ENCODE results near the gene HOPX. TPM values are rescaled to one million over a fixed set of nuclear protein-coding genes. Genes with fewer than 3 reads are reported as not detected.

The HOPX gene
- polyA plus RNA-seq, 2 donors, result 649 to 1,386 TPM

DNA sequence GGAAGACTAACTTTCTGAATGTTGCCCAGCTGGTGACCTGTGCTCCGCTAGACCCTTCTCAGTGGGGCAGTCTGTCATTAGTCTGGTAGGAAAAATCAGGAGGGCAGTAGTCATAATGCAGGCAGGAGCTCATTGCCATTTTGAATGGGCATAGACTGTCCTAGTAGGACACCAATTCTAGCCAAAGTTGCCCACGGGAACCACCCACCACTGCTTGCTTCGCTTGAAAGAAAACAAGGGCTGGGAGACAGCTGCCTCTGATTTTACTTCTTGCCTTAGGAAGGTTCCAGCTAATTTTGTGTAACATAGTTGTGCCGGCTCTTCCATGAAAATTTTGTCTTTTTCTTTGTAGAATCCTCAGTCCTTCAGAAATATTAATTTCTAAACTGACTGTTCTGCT lies 23.3 kb downstream of the HOPX start:
- no peak overlapping the region for H3K4me3 ChIP-seq (ENCODE audit: low read depth in 1 of 2, low read length in 2 of 2)
- 85 to 89% methylated on average over 4 of the region's 4 CpGs for WGBS, 2 donors
- no peaks in the 10 kb centered on the region for H3K27me3 ChIP-seq (ENCODE audit: control insufficient read depth in 1 of 2, insufficient read depth in 2 of 2, low read length in 2 of 2)
- no peaks in the 10 kb centered on the region for H3K36me3 ChIP-seq (ENCODE audit: control insufficient read depth in 2 of 2, insufficient read depth in 2 of 2, low read length in 1 of 2)
- H3K27ac ChIP-seq (ENCODE audit: low read depth in 2 of 2, low read length in 1 of 2), result no peak overlapping the region
- H3K9me3 ChIP-seq (ENCODE audit: control insufficient read depth in 2 of 2, insufficient read depth in 1 of 2, low read depth in 1 of 2, low read length in 1 of 2), result no peaks in the 10 kb centered on the region
- H3K4me1 ChIP-seq (ENCODE audit: control insufficient read depth in 2 of 2, insufficient read depth in 2 of 2, low read length in 1 of 2), result peaks cover 0 to 2% of the 10 kb centered on the region in 2 donors

DNA sequence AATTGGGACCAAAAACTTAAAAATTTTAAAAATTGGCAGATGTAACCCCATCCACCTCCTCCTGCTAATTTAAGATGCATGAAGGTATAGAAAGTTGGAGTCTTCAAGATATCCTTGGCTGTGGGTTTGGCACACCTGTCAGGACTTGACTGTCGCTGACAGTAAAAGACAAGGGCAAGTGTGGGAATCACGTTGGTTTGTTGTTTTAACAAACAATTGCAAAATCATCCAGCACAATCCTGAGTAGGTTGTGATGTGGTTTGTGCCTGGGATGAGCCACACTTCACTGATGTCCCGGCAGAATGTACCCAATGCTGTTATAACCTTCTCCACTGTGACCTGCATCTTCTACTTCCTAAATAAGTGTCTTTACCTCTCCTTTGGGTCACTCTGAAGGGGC lies 24.0 kb downstream of the HOPX start:
- Histone ChIP-seq H3K4me1 (ENCODE audit: control insufficient read depth in 2 of 2, insufficient read depth in 2 of 2, low read length in 1 of 2) (peaks cover 0 to 2% of the 10 kb centered on the region in 2 donors), H3K36me3 (ENCODE audit: control insufficient read depth in 2 of 2, insufficient read depth in 2 of 2, low read length in 1 of 2) (no peaks in the 10 kb centered on the region), H3K4me3 (ENCODE audit: low read depth in 1 of 2, low read length in 2 of 2) (no peak overlapping the region), H3K27ac (ENCODE audit: low read depth in 2 of 2, low read length in 1 of 2) (no peak overlapping the region), H3K9me3 (ENCODE audit: control insufficient read depth in 2 of 2, insufficient read depth in 1 of 2, low read depth in 1 of 2, low read length in 1 of 2) (no peaks in the 10 kb centered on the region), H3K27me3 (ENCODE audit: control insufficient read depth in 1 of 2, insufficient read depth in 2 of 2, low read length in 2 of 2) (no peaks in the 10 kb centered on the region)
- 51% methylated on average over 3 of the region's 3 CpGs for WGBS, 2 donors

DNA sequence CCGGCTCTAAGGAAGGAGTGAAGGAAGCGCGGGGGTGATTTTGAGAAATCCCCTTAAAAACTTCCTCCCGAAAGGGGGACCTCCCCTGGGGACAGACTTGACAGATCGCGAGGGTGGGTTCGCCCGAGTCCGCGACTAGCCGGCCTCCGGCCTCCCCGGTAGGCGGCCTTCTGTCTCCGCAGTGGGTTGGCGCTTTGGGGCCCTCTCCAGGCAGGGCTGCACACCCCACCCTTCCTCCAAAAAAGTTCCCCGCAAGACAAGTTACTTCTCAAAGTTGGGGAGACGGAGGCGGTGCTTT lies 24.8 kb downstream of the HOPX start:
- Histone ChIP-seq H3K4me3 (ENCODE audit: low read depth in 1 of 2, low read length in 2 of 2) (peak overlapping the region; percentile 50 to 55), H3K9me3 (ENCODE audit: control insufficient read depth in 2 of 2, insufficient read depth in 1 of 2, low read depth in 1 of 2, low read length in 1 of 2) (no peaks in the 10 kb centered on the region), H3K27me3 (ENCODE audit: control insufficient read depth in 1 of 2, insufficient read depth in 2 of 2, low read length in 2 of 2) (no peaks in the 10 kb centered on the region), H3K27ac (ENCODE audit: low read depth in 2 of 2, low read length in 1 of 2) (peak overlapping the region; percentile 57 to 76), H3K36me3 (ENCODE audit: control insufficient read depth in 2 of 2, insufficient read depth in 2 of 2, low read length in 1 of 2) (no peaks in the 10 kb centered on the region), H3K4me1 (ENCODE audit: control insufficient read depth in 2 of 2, insufficient read depth in 2 of 2, low read length in 1 of 2) (peaks cover 0 to 2% of the 10 kb centered on the region in 2 donors)
- WGBS, 2 donors, result 2 to 3% methylated on average over 19 of the region's 19 CpGs

DNA sequence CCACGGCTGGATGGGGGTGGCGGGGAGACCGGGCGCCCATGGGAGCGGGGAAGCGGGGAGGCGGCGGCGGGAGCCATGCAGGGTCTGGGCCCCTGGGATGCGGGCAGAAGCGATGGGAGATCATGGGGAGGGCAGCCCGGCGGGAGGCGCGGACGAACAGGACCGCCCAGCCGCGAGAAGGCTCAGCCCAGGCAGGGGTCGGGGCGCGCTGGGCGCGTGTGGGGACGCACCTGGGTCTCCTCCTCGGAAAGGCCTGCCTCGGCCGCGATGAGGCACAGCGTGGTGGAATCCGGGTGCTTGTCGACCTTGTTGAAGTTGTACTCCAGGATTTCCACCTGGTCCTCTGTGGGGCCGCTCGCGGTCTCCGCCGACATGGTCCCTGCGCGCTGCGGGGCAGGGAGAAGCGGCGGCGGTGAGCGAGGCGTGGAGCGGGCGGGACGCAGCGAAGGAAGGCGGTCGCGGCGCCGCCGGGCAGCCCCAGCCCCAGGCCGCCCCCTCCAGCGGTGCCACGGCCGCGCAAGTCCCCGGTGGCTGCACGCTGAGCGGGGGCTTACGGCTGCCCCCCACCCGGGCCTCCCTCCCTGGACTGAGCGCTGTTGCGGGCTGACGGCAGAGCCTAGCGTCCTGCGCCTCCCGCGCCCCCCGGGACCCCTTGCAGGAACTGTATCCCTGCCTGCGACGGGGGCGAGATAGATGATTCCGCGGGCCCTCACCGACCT lies 25.3 kb downstream of the HOPX start:
- Histone ChIP-seq H3K27me3 (ENCODE audit: control insufficient read depth in 1 of 2, insufficient read depth in 2 of 2, low read length in 2 of 2) (no peaks in the 10 kb centered on the region), H3K27ac (ENCODE audit: low read depth in 2 of 2, low read length in 1 of 2) (peak overlapping the region; percentile 57 to 76), H3K9me3 (ENCODE audit: control insufficient read depth in 2 of 2, insufficient read depth in 1 of 2, low read depth in 1 of 2, low read length in 1 of 2) (no peaks in the 10 kb centered on the region), H3K36me3 (ENCODE audit: control insufficient read depth in 2 of 2, insufficient read depth in 2 of 2, low read length in 1 of 2) (no peaks in the 10 kb centered on the region), H3K4me3 (ENCODE audit: low read depth in 1 of 2, low read length in 2 of 2) (peak overlapping the region; percentile 50 to 55), H3K4me1 (ENCODE audit: control insufficient read depth in 2 of 2, insufficient read depth in 2 of 2, low read length in 1 of 2) (peaks cover 0 to 2% of the 10 kb centered on the region in 2 donors)
- WGBS, 2 donors, result 0 to 1% methylated on average over 78 to 79 of the region's 79 CpGs

DNA sequence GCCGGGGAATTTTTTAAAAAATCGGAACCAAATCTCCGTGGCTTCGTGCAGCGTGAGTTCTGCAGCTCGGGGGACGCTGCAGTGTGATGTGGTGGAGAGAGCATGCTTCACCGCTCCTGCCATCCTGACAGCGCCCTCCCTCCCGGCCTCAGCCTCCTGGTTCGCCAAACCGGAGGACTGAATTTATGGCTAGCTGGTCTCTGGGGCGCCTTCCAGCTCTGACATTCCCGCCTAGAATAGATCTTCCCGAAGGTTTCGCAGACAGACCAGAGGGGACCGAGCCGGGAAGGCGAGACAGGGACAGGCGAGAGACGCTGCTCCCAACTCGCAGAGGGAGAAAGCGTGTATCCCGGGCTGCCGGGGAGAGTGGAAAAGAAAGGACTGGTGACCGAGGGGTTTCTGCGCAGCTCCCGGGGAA lies 25.9 kb downstream of the HOPX start:
- H3K36me3 ChIP-seq (ENCODE audit: control insufficient read depth in 2 of 2, insufficient read depth in 2 of 2, low read length in 1 of 2), result peaks cover 0 to 3% of the 10 kb centered on the region in 2 donors
- H3K27ac ChIP-seq (ENCODE audit: low read depth in 2 of 2, low read length in 1 of 2), result peak overlapping the region; percentile 57 to 76
- H3K4me3 ChIP-seq (ENCODE audit: low read depth in 1 of 2, low read length in 2 of 2), result peak overlapping the region; percentile 50 to 55
- H3K4me1 ChIP-seq (ENCODE audit: control insufficient read depth in 2 of 2, insufficient read depth in 2 of 2, low read length in 1 of 2), result peaks cover 0 to 2% of the 10 kb centered on the region in 2 donors
- H3K9me3 ChIP-seq (ENCODE audit: control insufficient read depth in 2 of 2, insufficient read depth in 1 of 2, low read depth in 1 of 2, low read length in 1 of 2), result no peaks in the 10 kb centered on the region
- 1% methylated on average over 26 to 28 of the region's 28 CpGs for WGBS, 2 donors
- H3K27me3 ChIP-seq (ENCODE audit: control insufficient read depth in 1 of 2, insufficient read depth in 2 of 2, low read length in 2 of 2), result no peaks in the 10 kb centered on the region

DNA sequence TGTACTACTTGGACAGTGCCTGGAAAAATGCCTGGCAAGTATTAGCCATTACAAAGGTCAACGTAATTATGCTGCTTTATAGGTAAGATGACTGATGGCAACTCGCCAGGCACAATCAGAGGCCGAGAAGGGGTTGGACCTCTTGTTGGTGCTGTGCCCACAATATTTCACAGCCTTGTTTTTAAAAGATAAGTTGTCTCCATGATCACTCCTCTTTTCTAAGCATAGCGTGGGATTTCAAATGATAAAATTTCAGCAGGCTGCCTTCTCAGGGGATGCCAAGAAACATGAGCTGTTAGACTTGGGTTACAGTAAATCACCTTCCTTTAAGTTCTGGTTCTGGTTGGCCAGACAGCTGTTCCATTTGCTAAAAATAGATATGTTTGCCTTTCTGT lies 26.9 kb downstream of the HOPX start:
- Histone ChIP-seq H3K4me1 (ENCODE audit: control insufficient read depth in 2 of 2, insufficient read depth in 2 of 2, low read length in 1 of 2) (peaks cover 0 to 2% of the 10 kb centered on the region in 2 donors), H3K27ac (ENCODE audit: low read depth in 2 of 2, low read length in 1 of 2) (no peak overlapping the region), H3K9me3 (ENCODE audit: control insufficient read depth in 2 of 2, insufficient read depth in 1 of 2, low read depth in 1 of 2, low read length in 1 of 2) (no peaks in the 10 kb centered on the region), H3K36me3 (ENCODE audit: control insufficient read depth in 2 of 2, insufficient read depth in 2 of 2, low read length in 1 of 2) (peaks cover 0 to 8% of the 10 kb centered on the region in 2 donors), H3K4me3 (ENCODE audit: low read depth in 1 of 2, low read length in 2 of 2) (no peak overlapping the region), H3K27me3 (ENCODE audit: control insufficient read depth in 1 of 2, insufficient read depth in 2 of 2, low read length in 2 of 2) (no peaks in the 10 kb centered on the region)
- 24 to 30% methylated on average over 4 of the region's 4 CpGs for WGBS, 2 donors

DNA sequence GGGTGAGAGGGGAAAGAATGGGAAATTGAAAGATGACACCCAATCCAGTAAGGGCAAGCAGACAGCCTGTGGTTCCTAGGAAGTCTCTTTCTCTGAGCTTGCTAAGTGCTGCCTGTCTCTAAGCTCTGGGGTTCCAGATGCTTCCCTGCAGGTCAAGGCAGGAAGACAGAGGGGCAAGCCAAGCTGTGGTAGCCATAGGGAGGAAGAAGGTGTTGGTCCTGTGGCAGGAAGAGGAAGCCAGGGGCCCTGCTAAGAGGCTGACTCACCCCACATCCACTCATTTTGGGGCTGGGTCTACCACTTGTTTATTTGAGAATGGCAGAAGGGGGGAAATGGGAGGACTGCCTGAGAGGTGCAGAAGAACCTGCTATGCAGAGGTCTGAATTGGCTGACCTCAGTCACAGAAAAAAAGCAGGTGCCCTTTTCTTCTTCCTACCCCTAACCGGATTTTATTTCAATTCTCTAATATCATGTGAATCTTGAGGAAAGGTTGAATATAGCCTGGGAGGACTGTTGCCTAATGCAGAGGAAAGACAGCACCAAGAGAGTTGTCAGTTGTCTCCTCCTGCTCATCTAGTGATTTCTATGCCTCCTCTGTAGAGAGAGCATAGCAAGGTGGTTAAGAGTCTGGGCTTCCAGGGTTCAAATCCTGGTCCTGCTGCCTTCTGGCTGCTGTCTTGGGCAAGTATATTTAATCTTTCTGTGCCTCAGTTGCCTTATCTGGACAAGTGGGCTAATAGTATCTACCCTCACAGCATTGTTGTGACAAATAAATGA lies 27.4 kb downstream of the HOPX start:
- peaks cover 0 to 2% of the 10 kb centered on the region in 2 donors for H3K4me1 ChIP-seq (ENCODE audit: control insufficient read depth in 2 of 2, insufficient read depth in 2 of 2, low read length in 1 of 2)
- no peaks in the 10 kb centered on the region for H3K9me3 ChIP-seq (ENCODE audit: control insufficient read depth in 2 of 2, insufficient read depth in 1 of 2, low read depth in 1 of 2, low read length in 1 of 2)
- WGBS, 2 donors, result 35 to 61% methylated on average over 1 of the region's 1 CpG
- no peak overlapping the region for H3K4me3 ChIP-seq (ENCODE audit: low read depth in 1 of 2, low read length in 2 of 2)
- H3K27ac ChIP-seq (ENCODE audit: low read depth in 2 of 2, low read length in 1 of 2), result peak overlapping the region; percentile 1 to 39
- H3K36me3 ChIP-seq (ENCODE audit: control insufficient read depth in 2 of 2, insufficient read depth in 2 of 2, low read length in 1 of 2), result peaks cover 0 to 8% of the 10 kb centered on the region in 2 donors
- H3K27me3 ChIP-seq (ENCODE audit: control insufficient read depth in 1 of 2, insufficient read depth in 2 of 2, low read length in 2 of 2), result no peaks in the 10 kb centered on the region

DNA sequence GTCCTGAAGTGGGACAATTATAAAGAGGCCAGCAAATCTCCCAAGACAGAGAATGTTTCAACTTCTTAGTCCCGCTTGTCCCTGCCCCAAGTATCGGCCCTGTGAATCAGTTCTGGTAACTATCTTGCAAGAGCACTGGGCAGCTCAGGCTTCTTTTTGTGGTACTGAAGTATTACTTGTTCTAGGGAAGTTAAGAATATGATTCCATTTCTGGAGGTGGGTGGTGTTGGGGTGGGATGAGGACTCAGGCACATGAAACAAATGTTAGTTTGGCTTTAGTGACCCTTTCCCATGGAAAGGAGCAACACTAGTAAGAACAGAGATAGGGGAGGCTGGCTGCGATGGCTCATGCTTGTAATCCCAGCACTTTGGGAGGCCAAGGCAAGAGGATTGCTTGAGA lies 28.9 kb downstream of the HOPX start:
- H3K36me3 ChIP-seq (ENCODE audit: control insufficient read depth in 2 of 2, insufficient read depth in 2 of 2, low read length in 1 of 2), result peaks cover 3 to 8% of the 10 kb centered on the region in 2 donors
- no peaks in the 10 kb centered on the region for H3K27me3 ChIP-seq (ENCODE audit: control insufficient read depth in 1 of 2, insufficient read depth in 2 of 2, low read length in 2 of 2)
- H3K4me3 ChIP-seq (ENCODE audit: low read depth in 1 of 2, low read length in 2 of 2), result no peak overlapping the region
- H3K4me1 ChIP-seq (ENCODE audit: control insufficient read depth in 2 of 2, insufficient read depth in 2 of 2, low read length in 1 of 2), result peaks cover 0 to 2% of the 10 kb centered on the region in 2 donors
- 88 to 92% methylated on average over 3 of the region's 3 CpGs for WGBS, 2 donors
- H3K9me3 ChIP-seq (ENCODE audit: control insufficient read depth in 2 of 2, insufficient read depth in 1 of 2, low read depth in 1 of 2, low read length in 1 of 2), result no peaks in the 10 kb centered on the region
- H3K27ac ChIP-seq (ENCODE audit: low read depth in 2 of 2, low read length in 1 of 2), result no peak overlapping the region

DNA sequence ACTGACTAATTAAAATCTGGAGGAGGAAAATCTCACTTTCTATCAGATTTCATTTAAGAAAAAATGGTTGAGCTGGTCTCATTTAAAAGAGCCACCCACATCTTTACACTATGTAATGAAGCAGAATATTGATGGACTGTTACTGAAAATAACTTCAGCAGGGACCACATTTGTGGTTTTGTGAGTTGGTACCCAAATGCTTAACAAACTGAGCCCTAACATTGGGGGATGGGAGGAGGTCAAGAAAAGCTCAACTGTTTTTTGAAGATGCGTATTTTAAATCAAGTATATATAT lies 30.1 kb downstream of the HOPX start:
- Histone ChIP-seq H3K4me1 (ENCODE audit: control insufficient read depth in 2 of 2, insufficient read depth in 2 of 2, low read length in 1 of 2) (no peaks in the 10 kb centered on the region), H3K27me3 (ENCODE audit: control insufficient read depth in 1 of 2, insufficient read depth in 2 of 2, low read length in 2 of 2) (no peaks in the 10 kb centered on the region), H3K4me3 (ENCODE audit: low read depth in 1 of 2, low read length in 2 of 2) (no peak overlapping the region), H3K36me3 (ENCODE audit: control insufficient read depth in 2 of 2, insufficient read depth in 2 of 2, low read length in 1 of 2) (peaks cover 3 to 8% of the 10 kb centered on the region in 2 donors), H3K27ac (ENCODE audit: low read depth in 2 of 2, low read length in 1 of 2) (no peak overlapping the region), H3K9me3 (ENCODE audit: control insufficient read depth in 2 of 2, insufficient read depth in 1 of 2, low read depth in 1 of 2, low read length in 1 of 2) (no peaks in the 10 kb centered on the region)
- 87 to 92% methylated on average over 1 of the region's 1 CpG for WGBS, 2 donors
